Mesenchymal stem cell (in vitro differentiated cells and primary cell): Measurements from ENCODE around the gene ARL5C.

Source experiments
- DNase-seq: peaks from one replicate; pipeline ENCODE4 v3.0.0-alpha.2; 2013
- H2AFZ ChIP-seq: one replicate; pipeline ENCODE4 v1.6.1; 2013; ENCODE audit warnings: low read depth, mild to moderate bottlenecking, control low read depth, inconsistent platforms, low read length, moderate library complexity
- H2AK5ac ChIP-seq: 2 replicates; pipeline ENCODE4 v1.6.1; 2013; ENCODE audit warnings: low read length, moderate library complexity, mild to moderate bottlenecking, inconsistent platforms; ENCODE audit not compliant: severe bottlenecking
- H2BK120ac ChIP-seq: one replicate; pipeline ENCODE4 v1.6.1; 2013; ENCODE audit warnings: low read depth, mild to moderate bottlenecking, inconsistent platforms, low read length, moderate library complexity
- H2BK12ac ChIP-seq, 2 experiments: one replicate each; pipeline ENCODE4 v1.6.1; 2013; ENCODE audit warnings: inconsistent platforms in 2 of 2, low read length in 2 of 2, mild to moderate bottlenecking in 2 of 2, moderate library complexity in 2 of 2, control low read depth in 1 of 2
- H2BK15ac ChIP-seq: one replicate; pipeline ENCODE4 v1.6.1; 2013; ENCODE audit warnings: mild to moderate bottlenecking, low read depth, inconsistent platforms; ENCODE audit not compliant: poor library complexity, severe bottlenecking
- H2BK5ac ChIP-seq: 2 replicates; pipeline ENCODE4 v1.6.1; 2013; ENCODE audit warnings: low read depth, mild to moderate bottlenecking, low read length, control low read depth, inconsistent platforms; ENCODE audit not compliant: poor library complexity, severe bottlenecking
- H3K14ac ChIP-seq, 2 experiments: one replicate each; pipeline ENCODE4 v1.6.1; 2013; ENCODE audit warnings: inconsistent platforms in 2 of 2, low read length in 2 of 2, control low read depth in 1 of 2, mild to moderate bottlenecking in 1 of 2, moderate library complexity in 1 of 2
- H3K18ac ChIP-seq, 2 experiments: one replicate each; pipeline ENCODE4 v1.6.1; 2013; ENCODE audit warnings: inconsistent platforms in 2 of 2, low read length in 2 of 2, control low read depth in 1 of 2, low read depth in 1 of 2, mild to moderate bottlenecking in 1 of 2
- H3K23ac ChIP-seq, 2 experiments: one replicate each; pipeline ENCODE4 v1.6.1; 2013; ENCODE audit warnings: inconsistent platforms in 2 of 2, low read length in 2 of 2, mild to moderate bottlenecking in 2 of 2, moderate library complexity in 2 of 2, control low read depth in 1 of 2
- H3K27ac ChIP-seq: 2 replicates; pipeline ENCODE4 v1.5.1; 2013; ENCODE audit warnings: mild to moderate bottlenecking, moderate library complexity, low read length, control low read depth, inconsistent platforms; ENCODE audit not compliant: poor library complexity, severe bottlenecking
- H3K27me3 ChIP-seq, 2 experiments: 2 replicates each; pipeline versions ENCODE4 v1.6.1 to v1.7.0; 2013; ENCODE audit warnings: low read length in 2 of 2, mild to moderate bottlenecking in 2 of 2, moderate library complexity in 2 of 2, control low read depth in 1 of 2, inconsistent platforms in 1 of 2; ENCODE audit not compliant: control insufficient read depth in 1 of 2, insufficient read depth in 1 of 2
- H3K36me3 ChIP-seq, 2 experiments: 2 replicates each; pipeline versions ENCODE4 v1.6.1 to v1.7.0; 2013; ENCODE audit warnings: low read length in 2 of 2, control low read depth in 1 of 2, inconsistent platforms in 1 of 2, low read depth in 1 of 2, mild to moderate bottlenecking in 1 of 2; ENCODE audit not compliant: insufficient read depth in 2 of 2, control insufficient read depth in 1 of 2
- H3K4ac ChIP-seq, 2 experiments: one replicate each; pipeline ENCODE4 v1.6.1; 2013; ENCODE audit warnings: inconsistent platforms in 2 of 2, low read length in 2 of 2, mild to moderate bottlenecking in 2 of 2, moderate library complexity in 2 of 2, control low read depth in 1 of 2, low read depth in 1 of 2
- H3K4me1 ChIP-seq: 2 replicates; pipeline ENCODE4 v1.6.1; 2013; ENCODE audit warnings: low read depth, low read length, control low read depth; ENCODE audit not compliant: control insufficient read depth, insufficient read depth
- H3K4me2 ChIP-seq: 2 replicates; pipeline ENCODE4 v1.6.1; 2013; ENCODE audit warnings: low read length, mild to moderate bottlenecking, inconsistent platforms; ENCODE audit not compliant: poor library complexity, severe bottlenecking
- H3K4me3 ChIP-seq, 2 experiments: 2 replicates each; pipeline versions ENCODE4 v1.5.1 to v1.7.0; 2013; ENCODE audit warnings: low read length in 2 of 2, mild to moderate bottlenecking in 2 of 2, control low read depth in 1 of 2, low read depth in 1 of 2; ENCODE audit not compliant: insufficient read depth in 1 of 2
- H3K79me1 ChIP-seq: replicated peaks from 2 replicates; pipeline ENCODE4 v1.6.1; 2013; ENCODE audit warnings: mild to moderate bottlenecking, control low read depth, low read length, inconsistent platforms; ENCODE audit not compliant: poor library complexity, severe bottlenecking
- H3K9ac ChIP-seq: 2 replicates; pipeline ENCODE4 v1.7.0; 2013; ENCODE audit warnings: mild to moderate bottlenecking, low read length, moderate library complexity
- H3K9me3 ChIP-seq: 2 replicates; pipeline ENCODE4 v1.7.0; 2013; ENCODE audit warnings: mild to moderate bottlenecking, low read length; ENCODE audit not compliant: control insufficient read depth
- H4K8ac ChIP-seq: one replicate; pipeline ENCODE4 v1.6.1; 2013; ENCODE audit warnings: inconsistent platforms, mild to moderate bottlenecking, low read length, moderate library complexity
- H4K91ac ChIP-seq: one replicate; pipeline ENCODE4 v1.6.1; 2013; ENCODE audit warnings: mild to moderate bottlenecking, low read length, inconsistent platforms
- WGBS: methylation state at CpG from one replicate; pipeline ENCODE4 v1.1.7; 2013; ENCODE audit warnings: mixed read lengths; 5-methylcytosine and 5-hydroxymethylcytosine counted together

ARL5C gene

GRCh38 chr17:39108461-39109375 is 57.2 kb downstream of the ARL5C start:
- H3K18ac ChIP-seq: no peak overlapping the region
- H3K27me3 ChIP-seq: peaks cover 9 to 27% of the 10 kb centered on the region in 2 experiments
- H3K9me3 ChIP-seq: no peaks in the 10 kb centered on the region
- H2AFZ ChIP-seq: no peak overlapping the region
- H3K14ac ChIP-seq: no peak overlapping the region
- no peak overlapping the region for H3K4ac ChIP-seq
- H2BK5ac ChIP-seq: no peak overlapping the region
- H3K36me3 ChIP-seq: peaks cover 0 to 13% of the 10 kb centered on the region in 2 experiments
- no peak overlapping the region for H2BK15ac ChIP-seq
- H3K27ac ChIP-seq: no peak overlapping the region
- 83% methylated on average over 23 of the region's 23 CpGs for WGBS
- no peaks in the 10 kb centered on the region for H3K79me1 ChIP-seq
- H4K91ac ChIP-seq: no peak overlapping the region
- H4K8ac ChIP-seq: no peak overlapping the region
- H3K23ac ChIP-seq: no peak overlapping the region
- H2BK12ac ChIP-seq: no peak overlapping the region
- DNase-seq: no peak
- no peak overlapping the region for H2AK5ac ChIP-seq
- H3K9ac ChIP-seq: no peak overlapping the region
- H3K4me2 ChIP-seq: no peak overlapping the region
- H3K4me1 ChIP-seq: peaks cover 7% of the 10 kb centered on the region
- no peak overlapping the region for H2BK120ac ChIP-seq
- no peak overlapping the region for H3K4me3 ChIP-seq

GRCh38 chr17:39107973-39108372 is 58.0 kb downstream of the ARL5C start:
- Histone ChIP-seq H3K36me3 (peaks cover 0 to 13% of the 10 kb centered on the region in 2 experiments), H4K91ac (no peak overlapping the region), H3K79me1 (no peaks in the 10 kb centered on the region), H2AFZ (no peak overlapping the region), H3K4me3 (no peak overlapping the region), H3K9ac (no peak overlapping the region), H2BK120ac (no peak overlapping the region), H3K4me1 (peaks cover 7% of the 10 kb centered on the region), H3K27ac (no peak overlapping the region), H3K18ac (no peak overlapping the region), H2BK15ac (no peak overlapping the region), H2BK12ac (no peak overlapping the region), H3K4ac (no peak overlapping the region), H3K9me3 (no peaks in the 10 kb centered on the region), H2BK5ac (no peak overlapping the region), H4K8ac (no peak overlapping the region), H3K4me2 (no peak overlapping the region), H3K14ac (no peak overlapping the region), H2AK5ac (no peak overlapping the region), H3K23ac (no peak overlapping the region), H3K27me3 (peaks cover 9 to 27% of the 10 kb centered on the region in 2 experiments)
- WGBS: 80% methylated on average over 8 of the region's 8 CpGs
- DNase-seq: no peak

- H2BK5ac ChIP-seq: no peak overlapping the region
- H2BK12ac ChIP-seq: no peak overlapping the region
- no peak overlapping the region for H2AFZ ChIP-seq
- H3K27ac ChIP-seq: no peak overlapping the region
- H3K23ac ChIP-seq: peak overlapping the region in 1 of 2 experiments; percentile 86
- no peak overlapping the region for H3K4me2 ChIP-seq
- no peak for DNase-seq
- no peak overlapping the region for H4K91ac ChIP-seq
- no peak overlapping the region for H4K8ac ChIP-seq
- no peak overlapping the region for H2BK15ac ChIP-seq
- H2AK5ac ChIP-seq: no peak overlapping the region
- no peak overlapping the region for H3K4ac ChIP-seq
- H3K9me3 ChIP-seq: no peaks in the 10 kb centered on the region
- H2BK120ac ChIP-seq: no peak overlapping the region
- no peak overlapping the region for H3K4me3 ChIP-seq
- H3K27me3 ChIP-seq: peaks cover 9 to 27% of the 10 kb centered on the region in 2 experiments
- no peak overlapping the region for H3K14ac ChIP-seq
- H3K4me1 ChIP-seq: peaks cover 7% of the 10 kb centered on the region
- 80% methylated on average over 7 of the region's 7 CpGs for whole genome bisulfite sequencing
- no peaks in the 10 kb centered on the region for H3K79me1 ChIP-seq
- H3K18ac ChIP-seq: no peak overlapping the region
- H3K36me3 ChIP-seq: peaks cover 0 to 19% of the 10 kb centered on the region in 2 experiments
- H3K9ac ChIP-seq: no peak overlapping the region
These were observed 58.8 kb downstream of the ARL5C start for GRCh38 chr17:39107155-39107554.
